Measurements from ENCODE around the gene LRRC46. TPM values are rescaled to one million over a fixed set of nuclear protein-coding genes. Genes with fewer than 3 reads are reported as not detected.

LRRC46 gene
- total and polyA plus RNA-seq, 2 experiments from 2014 or later = 0.18 to 0.35 TPM

DNA sequence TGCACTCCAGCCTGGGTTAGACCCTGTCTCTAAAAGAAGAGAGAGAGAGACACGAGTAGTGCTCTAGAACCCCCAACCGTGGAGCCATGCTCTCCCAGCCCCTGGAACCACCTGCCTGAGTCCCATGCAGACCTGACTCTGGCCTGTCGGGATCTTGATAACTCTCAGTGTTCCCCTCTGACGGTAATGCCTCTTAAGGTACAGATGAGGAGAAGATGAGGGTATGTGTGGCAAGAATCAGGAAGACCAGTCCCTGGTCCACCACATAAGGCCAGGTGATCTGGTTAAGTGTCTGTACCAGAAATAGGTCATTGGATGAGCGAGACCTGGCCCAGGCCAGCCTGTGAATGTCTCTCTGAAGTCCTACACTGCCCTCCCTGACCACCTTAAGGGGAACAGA lies 28.3 kb upstream of the LRRC46 start (continued):
- TF ChIP-seq, protein P1, sequence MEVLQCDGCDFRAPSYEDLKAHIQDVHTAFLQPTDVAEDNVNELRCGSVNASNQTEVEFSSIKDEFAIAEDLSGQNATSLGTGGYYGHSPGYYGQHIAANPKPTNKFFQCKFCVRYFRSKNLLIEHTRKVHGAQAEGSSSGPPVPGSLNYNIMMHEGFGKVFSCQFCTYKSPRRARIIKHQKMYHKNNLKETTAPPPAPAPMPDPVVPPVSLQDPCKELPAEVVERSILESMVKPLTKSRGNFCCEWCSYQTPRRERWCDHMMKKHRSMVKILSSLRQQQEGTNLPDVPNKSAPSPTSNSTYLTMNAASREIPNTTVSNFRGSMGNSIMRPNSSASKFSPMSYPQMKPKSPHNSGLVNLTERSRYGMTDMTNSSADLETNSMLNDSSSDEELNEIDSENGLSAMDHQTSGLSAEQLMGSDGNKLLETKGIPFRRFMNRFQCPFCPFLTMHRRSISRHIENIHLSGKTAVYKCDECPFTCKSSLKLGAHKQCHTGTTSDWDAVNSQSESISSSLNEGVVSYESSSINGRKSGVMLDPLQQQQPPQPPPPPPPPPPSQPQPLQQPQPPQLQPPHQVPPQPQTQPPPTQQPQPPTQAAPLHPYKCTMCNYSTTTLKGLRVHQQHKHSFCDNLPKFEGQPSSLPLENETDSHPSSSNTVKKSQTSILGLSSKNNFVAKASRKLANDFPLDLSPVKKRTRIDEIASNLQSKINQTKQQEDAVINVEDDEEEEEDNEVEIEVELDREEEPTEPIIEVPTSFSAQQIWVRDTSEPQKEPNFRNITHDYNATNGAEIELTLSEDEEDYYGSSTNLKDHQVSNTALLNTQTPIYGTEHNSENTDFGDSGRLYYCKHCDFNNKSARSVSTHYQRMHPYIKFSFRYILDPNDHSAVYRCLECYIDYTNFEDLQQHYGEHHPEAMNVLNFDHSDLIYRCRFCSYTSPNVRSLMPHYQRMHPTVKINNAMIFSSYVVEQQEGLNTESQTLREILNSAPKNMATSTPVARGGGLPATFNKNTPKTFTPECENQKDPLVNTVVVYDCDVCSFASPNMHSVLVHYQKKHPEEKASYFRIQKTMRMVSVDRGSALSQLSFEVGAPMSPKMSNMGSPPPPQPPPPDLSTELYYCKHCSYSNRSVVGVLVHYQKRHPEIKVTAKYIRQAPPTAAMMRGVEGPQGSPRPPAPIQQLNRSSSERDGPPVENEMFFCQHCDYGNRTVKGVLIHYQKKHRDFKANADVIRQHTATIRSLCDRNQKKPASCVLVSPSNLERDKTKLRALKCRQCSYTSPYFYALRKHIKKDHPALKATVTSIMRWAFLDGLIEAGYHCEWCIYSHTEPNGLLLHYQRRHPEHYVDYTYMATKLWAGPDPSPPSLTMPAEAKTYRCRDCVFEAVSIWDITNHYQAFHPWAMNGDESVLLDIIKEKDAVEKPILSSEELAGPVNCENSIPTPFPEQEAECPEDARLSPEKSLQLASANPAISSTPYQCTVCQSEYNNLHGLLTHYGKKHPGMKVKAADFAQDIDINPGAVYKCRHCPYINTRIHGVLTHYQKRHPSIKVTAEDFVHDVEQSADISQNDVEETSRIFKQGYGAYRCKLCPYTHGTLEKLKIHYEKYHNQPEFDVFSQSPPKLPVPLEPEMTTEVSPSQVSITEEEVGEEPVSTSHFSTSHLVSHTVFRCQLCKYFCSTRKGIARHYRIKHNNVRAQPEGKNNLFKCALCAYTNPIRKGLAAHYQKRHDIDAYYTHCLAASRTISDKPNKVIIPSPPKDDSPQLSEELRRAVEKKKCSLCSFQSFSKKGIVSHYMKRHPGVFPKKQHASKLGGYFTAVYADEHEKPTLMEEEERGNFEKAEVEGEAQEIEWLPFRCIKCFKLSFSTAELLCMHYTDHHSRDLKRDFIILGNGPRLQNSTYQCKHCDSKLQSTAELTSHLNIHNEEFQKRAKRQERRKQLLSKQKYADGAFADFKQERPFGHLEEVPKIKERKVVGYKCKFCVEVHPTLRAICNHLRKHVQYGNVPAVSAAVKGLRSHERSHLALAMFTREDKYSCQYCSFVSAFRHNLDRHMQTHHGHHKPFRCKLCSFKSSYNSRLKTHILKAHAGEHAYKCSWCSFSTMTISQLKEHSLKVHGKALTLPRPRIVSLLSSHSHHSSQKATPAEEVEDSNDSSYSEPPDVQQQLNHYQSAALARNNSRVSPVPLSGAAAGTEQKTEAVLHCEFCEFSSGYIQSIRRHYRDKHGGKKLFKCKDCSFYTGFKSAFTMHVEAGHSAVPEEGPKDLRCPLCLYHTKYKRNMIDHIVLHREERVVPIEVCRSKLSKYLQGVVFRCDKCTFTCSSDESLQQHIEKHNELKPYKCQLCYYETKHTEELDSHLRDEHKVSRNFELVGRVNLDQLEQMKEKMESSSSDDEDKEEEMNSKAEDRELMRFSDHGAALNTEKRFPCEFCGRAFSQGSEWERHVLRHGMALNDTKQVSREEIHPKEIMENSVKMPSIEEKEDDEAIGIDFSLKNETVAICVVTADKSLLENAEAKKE (CRISPR knock-in tag; IDR thresholded peaks at IDR 0.05) = no peak
- TF ChIP-seq EZH2phosphoT487 (IDR thresholded peaks at IDR 0.05; ENCODE audit: unreplicated experiment) (no peak), NANOG (IDR thresholded peaks at IDR 0.05; ENCODE audit: borderline replicate concordance) (no peak), EZH2 (IDR thresholded peaks at IDR 0.05; ENCODE audit: low read depth, unreplicated experiment) (no peak), STAT1 (IDR thresholded peaks at IDR 0.05; ENCODE audit: unreplicated experiment) (no peak), ZNF331 (CRISPR knock-in tag; IDR thresholded peaks at IDR 0.05; ENCODE audit: low read depth) (no peak), POLR2AphosphoS5 (IDR thresholded peaks at IDR 0.05; ENCODE audit: low read depth) (no peak), JUNB (IDR thresholded peaks at IDR 0.05; ENCODE audit: unreplicated experiment) (no peak)
- TF ChIP-seq, protein P2, sequence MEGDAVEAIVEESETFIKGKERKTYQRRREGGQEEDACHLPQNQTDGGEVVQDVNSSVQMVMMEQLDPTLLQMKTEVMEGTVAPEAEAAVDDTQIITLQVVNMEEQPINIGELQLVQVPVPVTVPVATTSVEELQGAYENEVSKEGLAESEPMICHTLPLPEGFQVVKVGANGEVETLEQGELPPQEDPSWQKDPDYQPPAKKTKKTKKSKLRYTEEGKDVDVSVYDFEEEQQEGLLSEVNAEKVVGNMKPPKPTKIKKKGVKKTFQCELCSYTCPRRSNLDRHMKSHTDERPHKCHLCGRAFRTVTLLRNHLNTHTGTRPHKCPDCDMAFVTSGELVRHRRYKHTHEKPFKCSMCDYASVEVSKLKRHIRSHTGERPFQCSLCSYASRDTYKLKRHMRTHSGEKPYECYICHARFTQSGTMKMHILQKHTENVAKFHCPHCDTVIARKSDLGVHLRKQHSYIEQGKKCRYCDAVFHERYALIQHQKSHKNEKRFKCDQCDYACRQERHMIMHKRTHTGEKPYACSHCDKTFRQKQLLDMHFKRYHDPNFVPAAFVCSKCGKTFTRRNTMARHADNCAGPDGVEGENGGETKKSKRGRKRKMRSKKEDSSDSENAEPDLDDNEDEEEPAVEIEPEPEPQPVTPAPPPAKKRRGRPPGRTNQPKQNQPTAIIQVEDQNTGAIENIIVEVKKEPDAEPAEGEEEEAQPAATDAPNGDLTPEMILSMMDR (conservative IDR thresholded peaks at IDR 0.05; ENCODE audit: low read depth in 2 of 2) = no peak
- TF ChIP-seq, protein P3, sequence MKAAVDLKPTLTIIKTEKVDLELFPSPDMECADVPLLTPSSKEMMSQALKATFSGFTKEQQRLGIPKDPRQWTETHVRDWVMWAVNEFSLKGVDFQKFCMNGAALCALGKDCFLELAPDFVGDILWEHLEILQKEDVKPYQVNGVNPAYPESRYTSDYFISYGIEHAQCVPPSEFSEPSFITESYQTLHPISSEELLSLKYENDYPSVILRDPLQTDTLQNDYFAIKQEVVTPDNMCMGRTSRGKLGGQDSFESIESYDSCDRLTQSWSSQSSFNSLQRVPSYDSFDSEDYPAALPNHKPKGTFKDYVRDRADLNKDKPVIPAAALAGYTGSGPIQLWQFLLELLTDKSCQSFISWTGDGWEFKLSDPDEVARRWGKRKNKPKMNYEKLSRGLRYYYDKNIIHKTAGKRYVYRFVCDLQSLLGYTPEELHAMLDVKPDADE (IDR thresholded peaks at IDR 0.05) = no peak
- TF ChIP-seq, protein P4, sequence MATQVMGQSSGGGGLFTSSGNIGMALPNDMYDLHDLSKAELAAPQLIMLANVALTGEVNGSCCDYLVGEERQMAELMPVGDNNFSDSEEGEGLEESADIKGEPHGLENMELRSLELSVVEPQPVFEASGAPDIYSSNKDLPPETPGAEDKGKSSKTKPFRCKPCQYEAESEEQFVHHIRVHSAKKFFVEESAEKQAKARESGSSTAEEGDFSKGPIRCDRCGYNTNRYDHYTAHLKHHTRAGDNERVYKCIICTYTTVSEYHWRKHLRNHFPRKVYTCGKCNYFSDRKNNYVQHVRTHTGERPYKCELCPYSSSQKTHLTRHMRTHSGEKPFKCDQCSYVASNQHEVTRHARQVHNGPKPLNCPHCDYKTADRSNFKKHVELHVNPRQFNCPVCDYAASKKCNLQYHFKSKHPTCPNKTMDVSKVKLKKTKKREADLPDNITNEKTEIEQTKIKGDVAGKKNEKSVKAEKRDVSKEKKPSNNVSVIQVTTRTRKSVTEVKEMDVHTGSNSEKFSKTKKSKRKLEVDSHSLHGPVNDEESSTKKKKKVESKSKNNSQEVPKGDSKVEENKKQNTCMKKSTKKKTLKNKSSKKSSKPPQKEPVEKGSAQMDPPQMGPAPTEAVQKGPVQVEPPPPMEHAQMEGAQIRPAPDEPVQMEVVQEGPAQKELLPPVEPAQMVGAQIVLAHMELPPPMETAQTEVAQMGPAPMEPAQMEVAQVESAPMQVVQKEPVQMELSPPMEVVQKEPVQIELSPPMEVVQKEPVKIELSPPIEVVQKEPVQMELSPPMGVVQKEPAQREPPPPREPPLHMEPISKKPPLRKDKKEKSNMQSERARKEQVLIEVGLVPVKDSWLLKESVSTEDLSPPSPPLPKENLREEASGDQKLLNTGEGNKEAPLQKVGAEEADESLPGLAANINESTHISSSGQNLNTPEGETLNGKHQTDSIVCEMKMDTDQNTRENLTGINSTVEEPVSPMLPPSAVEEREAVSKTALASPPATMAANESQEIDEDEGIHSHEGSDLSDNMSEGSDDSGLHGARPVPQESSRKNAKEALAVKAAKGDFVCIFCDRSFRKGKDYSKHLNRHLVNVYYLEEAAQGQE (IDR thresholded peaks at IDR 0.05; ENCODE audit: unreplicated experiment) = no peak

Measured in GM23338 (cell line).